Effector CD8-positive, alpha-beta T cell (primary cell): ENCODE measurements around the gene BTBD8.
"Not testable (repeated sequence)": the region's sequence is repeated elsewhere in the genome, so short reads cannot be mapped to it uniquely, and the experiment has no call there.

Experiments used
- DNase-seq: peaks from one replicate; lab custom pipeline; 2025; lab: John Stamatoyannopoulos, UW
- total RNA-seq, 4 experiments: gene quantifications; one replicate each; lab custom pipeline; 2026; lab: John Stamatoyannopoulos, UW

The BTBD8 gene
- 5.8 to 13.6 (median 10.0) reads per million in 4 experiments for total RNA-seq

- peak; percentile 72 for DNase-seq
These were observed at the start of gene BTBD8 for GRCh38 chr1:92080128-92080985. Gene BTBD8 (plus strand): TSS chr1:92080345. CDS start chr1:92080572, 227 bp downstream.

GRCh38 chr1:92030656-92031107, 49.5 kb upstream of the BTBD8 start:
- DNase-seq: no peak

- no peak for DNase-seq
These were observed 48.6 kb upstream of the BTBD8 start for GRCh38 chr1:92031281-92032110.

GRCh38 chr1:92037400-92037799, 42.7 kb upstream of the BTBD8 start:
- no peak for DNase-seq

GRCh38 chr1:92038695-92039346, 41.3 kb upstream of the BTBD8 start:
- DNase-seq: no peak

GRCh38 chr1:92040971-92041370, 39.2 kb upstream of the BTBD8 start:
- no peak for DNase-seq

GRCh38 chr1:92043621-92044020, 36.5 kb upstream of the BTBD8 start:
- DNase-seq: no peak

GRCh38 chr1:92045766-92046495, 34.2 kb upstream of the BTBD8 start:
- no peak for DNase-seq

GRCh38 chr1:92051948-92052347, 28.2 kb upstream of the BTBD8 start:
- DNase-seq: no peak

GRCh38 chr1:92065042-92065441, 15.1 kb upstream of the BTBD8 start:
- DNase-seq: no peak

GRCh38 chr1:92066321-92066720, 13.8 kb upstream of the BTBD8 start:
- DNase-seq: no peak

GRCh38 chr1:92070892-92071291, 9.3 kb upstream of the BTBD8 start:
- no peak for DNase-seq

- not testable (repeated sequence) for DNase-seq
These were observed 5.7 kb upstream of the BTBD8 start for GRCh38 chr1:92074446-92074845.

- DNase-seq: no peak
These were observed 4.8 kb upstream of the BTBD8 start, which contains the start of gene SETSIP for GRCh38 chr1:92075311-92075710. Gene SETSIP (minus strand): TSS chr1:92075411. CDS start chr1:92075411, 0 bp downstream.

- DNase-seq: no peak
These were observed 3.8 kb upstream of the BTBD8 start for GRCh38 chr1:92076363-92076762.

- not testable (repeated sequence) for DNase-seq
These were observed 2.1 kb upstream of the BTBD8 start for GRCh38 chr1:92078077-92078476.

GRCh38 chr1:92079441-92079840, 704 bp upstream of the BTBD8 start:
- DNase-seq: no peak

GRCh38 chr1:92081031-92081430, 886 bp downstream of the BTBD8 start:
- no peak for DNase-seq

- DNase-seq: no peak
These were observed 4.5 kb downstream of the BTBD8 start for GRCh38 chr1:92084651-92085050.

GRCh38 chr1:92085727-92086126, 5.6 kb downstream of the BTBD8 start:
- DNase-seq: no peak

- no peak for DNase-seq
These were observed 7.4 kb downstream of the BTBD8 start for GRCh38 chr1:92087542-92087941.
